Large intestine (tissue), 3 donors: Measurements from ENCODE around the gene TSNAX. TPM values are rescaled to one million over a fixed set of nuclear protein-coding genes. Genes with fewer than 3 reads are reported as not detected.
A peak's percentile ranks its signal among the peaks of the same experiment; 100 is the strongest.

Source experiments
- DNase-seq, 2 donors: peaks; one replicate each; pipeline versions ENCODE4 v3.0.0 to v3.0.0-alpha.2; 2013
- H3K27ac ChIP-seq: one replicate; pipeline ENCODE4 v1.5.1; 2013; ENCODE audit warnings: low read length
- H3K27me3 ChIP-seq: 2 replicates; pipeline ENCODE4 v1.6.1; 2013; ENCODE audit warnings: low read length; ENCODE audit not compliant: control insufficient read depth, insufficient read depth
- H3K36me3 ChIP-seq: 2 replicates; pipeline ENCODE4 v1.6.1; 2013; ENCODE audit warnings: low read length; ENCODE audit not compliant: control insufficient read depth, insufficient read depth
- H3K4me1 ChIP-seq: one replicate; pipeline ENCODE4 v1.6.1; 2013; ENCODE audit warnings: low read length; ENCODE audit not compliant: control insufficient read depth, insufficient read depth
- H3K4me3 ChIP-seq: one replicate; pipeline ENCODE4 v1.5.1; 2013; ENCODE audit warnings: low read length
- H3K9me3 ChIP-seq: one replicate; pipeline ENCODE4 v1.6.1; 2013; ENCODE audit warnings: mild to moderate bottlenecking, low read depth, low read length, moderate library complexity; ENCODE audit not compliant: control insufficient read depth
- WGBS: methylation state at CpG from one replicate; pipeline ENCODE4 v1.1.5; 2013; ENCODE audit warnings: low lambda C conversion rate; ENCODE audit not compliant: insufficient coverage; 5-methylcytosine and 5-hydroxymethylcytosine counted together
- polyA plus RNA-seq: library from polyadenylated mRNA; unstranded; fragments of 120-200 nt; gene quantifications from one replicate; pipeline ENCODE4 v1.2.1, GENCODE V29; 2013

TSNAX gene
- polyA plus RNA-seq, 1 donor, result 38.2 TPM

DNA sequence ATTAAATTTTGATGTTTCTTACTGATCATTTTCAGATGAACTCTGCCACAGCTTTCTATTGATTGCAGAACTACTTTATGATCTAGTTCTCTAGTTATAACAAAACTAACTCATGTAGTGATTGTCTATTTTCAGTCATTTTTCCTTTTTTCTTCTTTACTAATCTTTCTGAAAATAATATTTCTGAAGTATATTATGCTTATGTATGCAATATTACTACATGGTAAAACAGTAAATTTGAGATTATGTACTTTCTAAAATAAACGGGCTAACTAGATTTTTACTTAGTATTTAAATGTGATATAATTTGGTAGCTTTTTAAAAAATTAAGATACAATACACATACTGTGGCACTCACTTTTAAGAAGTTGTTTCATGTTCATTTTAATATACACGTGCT is 7.6 kb downstream of the TSNAX start:
- no peak for DNase-seq
- Histone ChIP-seq H3K4me1 (no peaks in the 10 kb centered on the region), H3K36me3 (peaks cover 27% of the 10 kb centered on the region), H3K27me3 (no peaks in the 10 kb centered on the region), H3K9me3 (no peaks in the 10 kb centered on the region), H3K27ac (no peak overlapping the region), H3K4me3 (no peak overlapping the region)
- 84% methylated on average over 2 of the region's 2 CpGs for WGBS

DNA sequence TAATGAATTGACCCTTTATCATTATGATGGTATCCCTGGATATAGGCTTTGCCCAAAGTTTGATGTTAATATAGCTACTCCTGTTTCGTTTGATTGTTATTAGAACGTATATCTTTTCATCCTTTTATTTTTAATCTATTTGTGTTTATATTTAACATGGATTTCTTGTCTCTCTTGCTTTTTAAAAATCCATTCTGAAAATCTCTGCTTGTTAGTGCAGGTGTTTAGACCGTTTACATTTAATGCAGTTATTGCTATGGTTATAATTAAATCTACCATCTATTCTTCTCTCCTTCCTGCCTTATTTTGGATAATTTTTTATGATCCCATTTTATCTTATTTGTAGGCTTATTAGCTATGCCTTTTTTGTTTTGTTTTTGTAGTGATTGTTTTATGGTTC is 12.4 kb downstream of the TSNAX start:
- H3K4me3 ChIP-seq, result no peak overlapping the region
- no peaks in the 10 kb centered on the region for H3K27me3 ChIP-seq
- 100% methylated on average over 3 of the region's 3 CpGs for WGBS
- no peaks in the 10 kb centered on the region for H3K4me1 ChIP-seq
- no peaks in the 10 kb centered on the region for H3K9me3 ChIP-seq
- no peak overlapping the region for H3K27ac ChIP-seq
- DNase-seq, result no peak
- H3K36me3 ChIP-seq, result peaks cover 31% of the 10 kb centered on the region

DNA sequence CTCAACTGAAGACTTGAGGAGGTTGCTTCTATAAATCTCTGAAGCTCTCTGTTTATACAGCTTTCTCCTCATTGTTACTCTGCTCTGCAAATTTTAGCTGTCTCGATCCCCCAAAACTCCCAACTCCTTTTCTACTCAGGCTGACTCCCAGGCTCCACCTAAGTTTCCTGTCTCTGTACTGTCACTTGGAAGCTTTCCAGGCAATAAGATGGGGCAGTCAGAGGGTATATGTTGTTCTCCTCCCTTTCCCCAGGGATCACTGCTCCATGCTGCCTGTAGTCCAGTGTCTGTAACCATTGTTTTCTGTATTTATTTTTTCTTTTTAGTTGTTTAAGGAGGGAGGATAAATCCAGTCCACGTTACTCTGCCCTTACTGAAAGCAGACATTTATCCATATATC is 13.4 kb downstream of the TSNAX start:
- no peaks in the 10 kb centered on the region for H3K27me3 ChIP-seq
- DNase-seq, result no peak
- no peak overlapping the region for H3K4me3 ChIP-seq
- WGBS, result 88% methylated on average over 1 of the region's 2 CpGs
- peaks cover 33% of the 10 kb centered on the region for H3K36me3 ChIP-seq
- H3K9me3 ChIP-seq, result no peaks in the 10 kb centered on the region
- no peak overlapping the region for H3K27ac ChIP-seq
- H3K4me1 ChIP-seq, result no peaks in the 10 kb centered on the region

DNA sequence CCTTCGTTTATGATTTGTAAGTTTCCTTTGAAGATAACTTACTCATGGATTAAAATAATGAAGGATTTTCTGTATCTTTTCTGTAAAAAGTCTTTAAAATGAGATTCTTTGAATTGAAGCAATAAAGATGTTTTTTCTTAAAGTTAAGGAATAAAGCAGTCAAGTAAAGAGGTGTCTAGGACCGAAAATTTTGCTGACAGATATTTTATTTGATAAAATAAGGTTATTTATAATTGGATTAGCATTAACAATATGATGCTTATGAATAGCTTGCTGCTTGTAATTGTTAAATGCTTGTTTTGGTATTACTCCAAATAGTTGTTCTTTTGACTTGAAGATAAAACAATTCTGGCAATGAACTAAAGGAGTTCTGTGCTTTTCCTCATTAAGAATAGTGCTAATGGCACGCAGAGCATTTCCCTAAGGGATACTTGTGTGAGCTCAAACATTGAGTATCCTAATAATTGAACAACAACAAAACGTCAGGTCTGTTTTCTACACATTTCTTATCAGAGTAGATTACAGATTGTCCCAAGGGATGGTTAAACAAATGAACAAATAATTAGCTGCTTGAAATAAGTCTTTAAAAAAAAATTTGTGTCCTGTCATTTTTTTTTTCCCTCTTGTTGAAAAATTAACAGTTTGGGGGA is 16.6 kb downstream of the TSNAX start:
- Histone ChIP-seq H3K27ac (no peak overlapping the region), H3K4me3 (no peak overlapping the region), H3K27me3 (no peaks in the 10 kb centered on the region), H3K4me1 (no peaks in the 10 kb centered on the region), H3K9me3 (no peaks in the 10 kb centered on the region), H3K36me3 (peaks cover 24% of the 10 kb centered on the region)
- no peak for DNase-seq
- whole genome bisulfite sequencing, result 77% methylated on average over 4 of the region's 4 CpGs

DNA sequence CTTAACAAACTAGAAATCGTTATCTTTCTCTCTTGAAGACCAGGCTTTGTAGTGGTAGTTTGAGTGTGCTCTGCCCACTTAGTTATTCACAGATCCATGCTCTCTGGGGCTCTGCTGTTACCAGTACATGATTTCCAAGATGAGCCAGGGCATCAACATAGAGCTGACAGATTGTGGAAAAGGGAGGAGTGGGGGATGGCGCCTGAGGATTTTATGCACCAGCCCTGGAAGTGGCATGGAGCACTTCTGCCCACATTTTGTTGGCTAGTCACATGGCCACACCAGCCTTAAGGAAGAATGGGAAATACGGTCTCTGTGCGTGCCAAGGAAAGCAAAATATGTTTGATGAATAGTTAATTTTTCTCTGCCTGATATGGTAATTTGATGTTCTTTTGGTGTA is 18.2 kb downstream of the TSNAX start:
- H3K27me3 ChIP-seq, result no peaks in the 10 kb centered on the region
- peaks cover 21% of the 10 kb centered on the region for H3K36me3 ChIP-seq
- DNase-seq, result no peak
- no peaks in the 10 kb centered on the region for H3K9me3 ChIP-seq
- H3K4me1 ChIP-seq, result no peaks in the 10 kb centered on the region
- H3K4me3 ChIP-seq, result no peak overlapping the region
- H3K27ac ChIP-seq, result no peak overlapping the region
- 100% methylated on average over 2 of the region's 4 CpGs for WGBS

DNA sequence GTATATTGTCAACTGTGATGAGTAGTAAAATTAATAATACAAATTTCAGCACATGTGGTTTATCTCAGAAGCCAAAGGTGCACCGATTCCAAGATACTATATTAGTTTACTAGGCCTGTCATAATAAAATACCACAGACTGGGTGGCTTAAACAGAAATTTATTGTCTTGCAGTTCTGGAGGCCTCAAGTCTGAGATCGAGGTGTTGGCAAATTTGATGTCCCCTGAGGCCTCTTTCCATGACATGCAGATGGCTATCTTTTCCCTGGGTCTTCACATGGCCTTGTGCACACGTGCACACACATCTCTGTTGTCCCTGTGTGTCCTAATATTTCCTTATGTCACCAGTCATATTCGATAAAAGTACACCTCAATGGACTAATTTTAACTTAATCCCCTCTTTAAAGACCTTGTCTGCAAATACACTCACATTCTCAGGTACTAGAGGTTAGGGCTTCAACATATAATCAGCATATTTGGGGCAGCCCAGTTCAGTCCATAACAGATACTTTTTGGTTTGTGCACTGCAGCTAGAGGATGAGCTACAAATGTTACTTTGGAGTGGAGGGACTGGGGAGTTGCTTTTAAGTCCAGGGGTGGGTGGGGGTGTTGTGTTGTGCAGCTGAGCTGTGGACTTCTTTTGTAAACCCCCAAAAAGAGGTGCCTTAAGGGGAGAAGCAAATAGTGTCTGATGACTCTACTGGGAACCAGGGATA is 21.4 kb downstream of the TSNAX start:
- DNase-seq, result no peak
- no peaks in the 10 kb centered on the region for H3K4me1 ChIP-seq
- H3K27ac ChIP-seq, result no peak overlapping the region
- H3K36me3 ChIP-seq, result peaks cover 12% of the 10 kb centered on the region
- H3K27me3 ChIP-seq, result no peaks in the 10 kb centered on the region
- WGBS, result 80% methylated on average over 1 of the region's 4 CpGs
- H3K9me3 ChIP-seq, result no peaks in the 10 kb centered on the region
- no peak overlapping the region for H3K4me3 ChIP-seq

DNA sequence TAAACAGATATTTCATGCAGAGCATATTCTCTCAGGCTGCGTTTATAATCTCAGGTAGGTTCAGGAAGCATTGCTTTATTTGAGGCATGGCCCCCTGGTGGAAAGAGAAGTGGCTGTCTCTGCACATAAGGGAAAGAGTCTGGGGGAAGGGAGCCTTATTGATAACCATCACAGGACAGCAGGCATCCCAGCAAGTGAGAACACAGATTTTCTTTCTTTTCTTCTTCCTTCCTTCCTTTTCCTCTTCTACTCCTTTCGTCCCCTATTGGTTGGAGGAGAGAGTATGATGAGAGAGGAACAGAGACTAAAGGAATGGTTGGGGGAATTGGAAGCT is 21.9 kb downstream of the TSNAX start:
- 100% methylated on average over 1 of the region's 2 CpGs for WGBS
- H3K4me1 ChIP-seq, result no peaks in the 10 kb centered on the region
- DNase-seq, result peak; percentile 11 to 19
- peaks cover 12% of the 10 kb centered on the region for H3K36me3 ChIP-seq
- no peak overlapping the region for H3K27ac ChIP-seq
- no peak overlapping the region for H3K4me3 ChIP-seq
- H3K27me3 ChIP-seq, result no peaks in the 10 kb centered on the region
- no peaks in the 10 kb centered on the region for H3K9me3 ChIP-seq

DNA sequence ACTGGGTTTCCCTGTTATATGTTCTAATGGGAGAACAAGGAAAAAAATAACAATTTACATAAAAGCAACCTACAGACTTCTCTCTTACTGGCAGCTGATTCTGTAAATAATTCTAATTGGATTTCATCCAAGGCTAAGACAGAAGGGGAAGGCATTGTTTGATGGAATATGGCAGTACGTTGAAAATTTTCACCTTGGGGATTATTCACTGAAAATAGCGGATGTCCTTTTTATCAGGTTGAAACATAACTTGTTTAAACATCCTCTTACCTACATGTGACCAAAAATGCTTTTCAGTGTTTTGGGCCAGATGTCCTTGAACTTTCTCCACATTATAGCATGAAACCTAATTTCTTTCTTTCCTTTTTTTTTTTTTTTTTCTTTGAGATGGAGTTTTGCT is 24.9 kb downstream of the TSNAX start:
- H3K4me3 ChIP-seq, result no peak overlapping the region
- H3K4me1 ChIP-seq, result no peaks in the 10 kb centered on the region
- H3K27me3 ChIP-seq, result no peaks in the 10 kb centered on the region
- no CpG with 5 or more reads among the region's 2 CpGs for WGBS
- no peaks in the 10 kb centered on the region for H3K9me3 ChIP-seq
- no peak overlapping the region for H3K27ac ChIP-seq
- peaks cover 10% of the 10 kb centered on the region for H3K36me3 ChIP-seq
- DNase-seq, result no peak

DNA sequence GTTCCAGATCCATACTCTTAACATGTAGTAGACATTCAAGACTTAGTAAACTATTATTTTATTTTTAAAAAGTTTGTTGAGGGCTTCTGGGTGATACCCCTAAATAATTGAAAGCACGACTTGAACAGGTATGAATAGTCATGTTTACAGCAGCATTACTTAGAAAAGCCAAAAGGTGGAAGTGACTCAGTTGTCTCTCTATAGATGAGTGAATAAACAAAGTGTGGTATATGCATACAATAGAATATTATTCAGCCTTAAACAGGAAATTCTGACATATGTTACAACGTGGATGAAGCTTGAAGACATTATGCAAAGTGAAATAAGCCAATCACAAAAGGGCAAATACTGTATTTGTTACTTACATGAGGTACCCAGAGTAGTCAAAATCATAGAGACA is 26.5 kb downstream of the TSNAX start:
- peaks cover 6% of the 10 kb centered on the region for H3K36me3 ChIP-seq
- H3K4me1 ChIP-seq, result no peaks in the 10 kb centered on the region
- no peak overlapping the region for H3K4me3 ChIP-seq
- no peak overlapping the region for H3K27ac ChIP-seq
- WGBS, result 100% methylated on average over 1 of the region's 2 CpGs
- no peak for DNase-seq
- H3K27me3 ChIP-seq, result no peaks in the 10 kb centered on the region
- no peaks in the 10 kb centered on the region for H3K9me3 ChIP-seq

DNA sequence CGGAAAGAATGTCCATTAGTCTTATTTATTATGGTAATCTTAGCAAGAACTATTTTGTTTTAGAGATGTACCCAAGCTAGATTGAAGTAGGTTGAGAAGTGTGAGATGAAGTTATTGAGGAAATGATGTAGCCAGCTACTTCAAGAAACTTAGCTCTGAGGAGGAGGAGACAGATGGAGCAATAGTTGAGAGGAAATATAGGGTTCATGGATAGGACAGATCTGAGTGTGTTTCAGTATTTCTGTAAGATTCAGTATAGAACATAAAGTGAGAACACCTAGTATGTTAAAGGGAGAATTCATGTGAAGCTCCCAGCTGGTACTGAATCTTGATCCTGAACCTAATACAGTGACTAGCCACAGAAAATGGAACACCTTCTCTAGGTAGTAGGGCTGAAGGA is 28.9 kb downstream of the TSNAX start:
- no peak overlapping the region for H3K27ac ChIP-seq

More for the DNA sequence above, 28.9 kb downstream of the TSNAX start:
- no peak for DNase-seq
- WGBS, result 80% methylated on average over 1 of the region's 1 CpG
- Histone ChIP-seq H3K27me3 (no peaks in the 10 kb centered on the region), H3K4me1 (no peaks in the 10 kb centered on the region), H3K9me3 (no peaks in the 10 kb centered on the region), H3K36me3 (peaks cover 7% of the 10 kb centered on the region), H3K4me3 (no peak overlapping the region)
